Lung (tissue), 12 donors: Measurements from ENCODE around the gene FEZ2. TPM values are rescaled to one million over a fixed set of nuclear protein-coding genes. Genes with fewer than 3 reads are reported as not detected.
A peak's percentile ranks its signal among the peaks of the same experiment; 100 is the strongest.

Experiments
- ATAC-seq: fragments of 200-7000 bp; cut with Tn5 transposase; one replicate; pipeline ENCODE4 v1.9.1; 2020; ENCODE audit warnings: moderate number of reproducible peaks; ENCODE audit not compliant: insufficient read depth, low FRiP score
- DNase-seq, 3 donors: peaks; one replicate each; pipeline ENCODE4 v3.0.0-alpha.2; 2013 to 2017
- H3K27ac ChIP-seq, 2 donors: one replicate each; pipeline ENCODE4 v1.5.1; 2013; ENCODE audit warnings: mild to moderate bottlenecking in 2 of 2, moderate library complexity in 2 of 2, control low read depth in 1 of 2, inconsistent platforms in 1 of 2, low read depth in 1 of 2, low read length in 1 of 2
- H3K27me3 ChIP-seq, 3 donors: one replicate each; pipeline ENCODE4 v1.5.1; 2013; ENCODE audit warnings: low read length in 2 of 3; ENCODE audit not compliant: control insufficient read depth in 3 of 3, insufficient read depth in 3 of 3
- H3K36me3 ChIP-seq, 4 donors: one replicate each; pipeline ENCODE4 v1.5.1; 2013; ENCODE audit warnings: low read length in 4 of 4, mild to moderate bottlenecking in 1 of 4, moderate library complexity in 1 of 4; ENCODE audit not compliant: control insufficient read depth in 4 of 4, insufficient read depth in 4 of 4
- H3K4me1 ChIP-seq, 5 donors: one replicate each; pipeline ENCODE4 v1.5.1; 2013; ENCODE audit warnings: low read length in 5 of 5, mild to moderate bottlenecking in 2 of 5, moderate library complexity in 1 of 5; ENCODE audit not compliant: control insufficient read depth in 5 of 5, insufficient read depth in 5 of 5
- H3K4me3 ChIP-seq: one replicate; pipeline ENCODE4 v1.5.1; 2013; ENCODE audit warnings: mild to moderate bottlenecking, control low read depth, moderate library complexity
- H3K9ac ChIP-seq, 2 donors: one replicate each; pipeline ENCODE4 v1.5.1; 2013; ENCODE audit warnings: low read length in 2 of 2, control low read depth in 1 of 2; ENCODE audit not compliant: insufficient read depth in 1 of 2
- H3K9me3 ChIP-seq, 4 donors: one replicate each; pipeline ENCODE4 v1.5.1; 2013; ENCODE audit warnings: low read length in 3 of 4, mild to moderate bottlenecking in 1 of 4, moderate library complexity in 1 of 4; ENCODE audit not compliant: control insufficient read depth in 4 of 4, insufficient read depth in 3 of 4
- WGBS, 2 donors: extraction: QIAGEN DNeasy Blood & Tissue Kit; methylation state at CpG; one replicate each; pipeline ENCODE4 v1.1.7; 2013; 5-methylcytosine and 5-hydroxymethylcytosine counted together
- polyA plus RNA-seq, 2 donors: library from polyadenylated mRNA; stranded (reverse); fragments of 200-250 nt; gene quantifications; one replicate each; pipeline ENCODE4 v1.2.1, GENCODE V29; 2013
- total RNA-seq, 2 donors: library from RNA; depleted of rRNA in 1 of 2; stranded (reverse); fragments of >200 nt in 1 of 2; gene quantifications; one replicate each; pipeline ENCODE4 v1.2.1, GENCODE V29; 2014 to 2021
- TF ChIP-seq, protein P1 (sequence below): IDR thresholded peaks from 2 replicates; pipeline ENCODE4 v1.5.1; 2012; ENCODE audit warnings: mild to moderate bottlenecking; ENCODE audit errors: control extremely low read depth, extremely low read depth
- donor health status: control.
- donor health status: control.
- donor health status: Bipolar disorder and iron deficiency.
- donor health status: healthy.
- donor health status: DM: yes; HTN: yes; CAD: no.

Gene FEZ2
- total and polyA plus RNA-seq, 4 donors, result 17.6 to 62.9 (median 31.5) TPM

DNA sequence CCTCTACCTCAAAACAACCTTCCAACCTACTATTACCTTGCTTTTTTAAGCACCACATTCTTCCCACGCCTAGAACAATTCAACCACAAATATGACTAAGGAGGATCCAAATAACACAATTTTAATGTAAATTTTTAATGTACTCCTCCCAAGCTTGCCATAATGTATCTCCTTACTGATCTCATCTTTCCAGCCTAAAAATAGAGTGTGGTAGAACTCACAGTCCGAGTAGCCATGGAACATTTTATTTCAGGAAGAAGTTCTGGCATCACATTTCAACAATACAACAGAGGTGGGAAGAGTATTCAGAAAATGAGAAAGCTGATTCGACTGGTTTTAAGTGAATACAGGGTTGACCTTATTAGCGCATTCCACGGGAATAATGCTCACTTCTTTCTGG, 15.4 kb downstream of the FEZ2 start:
- WGBS, 2 donors, result 87 to 92% methylated on average over 5 of the region's 5 CpGs
- Histone ChIP-seq H3K36me3 (peaks cover 16 to 30% (median 27%) of the 10 kb centered on the region in 4 donors), H3K9ac (no peak overlapping the region), H3K4me1 (peaks cover 0 to 4% (median 0%) of the 10 kb centered on the region in 5 donors), H3K27me3 (no peaks in the 10 kb centered on the region), H3K27ac (no peak overlapping the region), H3K4me3 (no peak overlapping the region), H3K9me3 (no peaks in the 10 kb centered on the region)
- TF ChIP-seq, protein P1, sequence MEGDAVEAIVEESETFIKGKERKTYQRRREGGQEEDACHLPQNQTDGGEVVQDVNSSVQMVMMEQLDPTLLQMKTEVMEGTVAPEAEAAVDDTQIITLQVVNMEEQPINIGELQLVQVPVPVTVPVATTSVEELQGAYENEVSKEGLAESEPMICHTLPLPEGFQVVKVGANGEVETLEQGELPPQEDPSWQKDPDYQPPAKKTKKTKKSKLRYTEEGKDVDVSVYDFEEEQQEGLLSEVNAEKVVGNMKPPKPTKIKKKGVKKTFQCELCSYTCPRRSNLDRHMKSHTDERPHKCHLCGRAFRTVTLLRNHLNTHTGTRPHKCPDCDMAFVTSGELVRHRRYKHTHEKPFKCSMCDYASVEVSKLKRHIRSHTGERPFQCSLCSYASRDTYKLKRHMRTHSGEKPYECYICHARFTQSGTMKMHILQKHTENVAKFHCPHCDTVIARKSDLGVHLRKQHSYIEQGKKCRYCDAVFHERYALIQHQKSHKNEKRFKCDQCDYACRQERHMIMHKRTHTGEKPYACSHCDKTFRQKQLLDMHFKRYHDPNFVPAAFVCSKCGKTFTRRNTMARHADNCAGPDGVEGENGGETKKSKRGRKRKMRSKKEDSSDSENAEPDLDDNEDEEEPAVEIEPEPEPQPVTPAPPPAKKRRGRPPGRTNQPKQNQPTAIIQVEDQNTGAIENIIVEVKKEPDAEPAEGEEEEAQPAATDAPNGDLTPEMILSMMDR, result no peak
- DNase-seq, result no peak
- ATAC-seq, result no peak

DNA sequence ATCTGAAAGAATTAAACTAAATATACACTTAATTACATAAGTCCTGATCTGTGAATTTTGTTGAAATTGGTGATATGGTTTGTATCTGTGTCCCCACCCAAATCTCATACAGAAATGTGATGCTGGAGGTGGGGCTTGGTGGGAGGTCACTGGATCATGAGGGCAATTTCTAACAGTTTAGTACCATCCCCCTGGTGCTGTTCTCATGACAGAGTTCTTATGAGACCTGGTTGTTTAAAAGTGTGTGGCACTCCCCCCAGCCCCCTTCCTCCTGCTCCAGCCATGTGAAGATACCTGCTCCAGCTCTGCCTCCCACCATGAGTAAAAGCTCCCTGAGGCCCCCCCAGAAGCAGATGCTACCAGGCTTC, 18.7 kb downstream of the FEZ2 start:
- no peaks in the 10 kb centered on the region for H3K27me3 ChIP-seq
- H3K9ac ChIP-seq, result no peak overlapping the region
- no peaks in the 10 kb centered on the region for H3K9me3 ChIP-seq
- ATAC-seq, result no peak
- H3K27ac ChIP-seq, result no peak overlapping the region
- no peak overlapping the region for H3K4me3 ChIP-seq
- H3K4me1 ChIP-seq, result peaks cover 0 to 4% (median 0%) of the 10 kb centered on the region in 5 donors
- no peak for DNase-seq
- TF ChIP-seq, protein P1, result no peak
- H3K36me3 ChIP-seq, result peaks cover 18 to 37% (median 26%) of the 10 kb centered on the region in 4 donors

DNA sequence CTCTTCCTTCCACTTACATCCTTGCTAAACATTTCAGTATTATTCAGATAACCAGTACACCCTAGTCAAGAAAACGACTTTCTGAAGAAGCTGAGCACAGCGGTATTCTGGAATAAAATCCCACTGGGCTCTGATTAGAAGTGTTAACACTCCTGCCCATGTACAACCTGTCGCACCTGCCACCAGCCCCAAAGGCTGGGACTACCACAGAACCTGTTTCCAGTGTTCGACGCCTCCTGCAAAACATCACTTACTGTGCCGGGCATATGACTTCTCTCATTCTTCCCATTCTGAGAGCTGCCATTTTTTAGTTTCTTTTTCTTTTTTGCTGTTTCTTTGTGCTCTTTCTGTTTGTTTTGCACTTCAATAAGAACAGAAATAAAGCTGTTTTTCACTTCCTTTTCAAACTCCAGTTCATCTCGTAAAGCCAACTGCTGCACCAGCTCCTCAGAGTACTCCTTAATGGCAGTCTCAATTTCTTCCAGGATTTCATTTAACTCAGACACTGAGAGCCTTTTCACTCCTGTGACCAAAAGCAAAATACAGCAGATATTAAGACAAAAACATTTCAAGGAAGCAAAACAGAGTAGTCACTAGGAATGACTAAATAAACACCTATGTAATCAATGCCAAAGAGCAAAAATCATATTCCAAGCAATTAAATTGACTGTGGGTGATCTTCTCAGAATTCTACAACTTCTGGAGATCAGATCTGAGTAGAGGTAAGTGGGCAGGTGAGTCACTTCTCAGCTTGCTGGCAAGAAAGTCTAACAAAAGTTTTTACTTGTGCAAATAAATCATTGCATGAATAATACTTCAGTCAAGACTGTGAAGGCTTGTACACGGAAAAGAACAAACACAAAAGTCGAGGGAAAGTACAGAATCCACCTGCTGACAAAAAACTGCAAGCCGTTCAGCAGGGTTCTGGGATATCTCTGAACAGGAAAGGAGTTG, 19.3 kb downstream of the FEZ2 start:
- Histone ChIP-seq H3K4me3 (no peak overlapping the region), H3K27ac (peak overlapping the region in 1 of 2 donors; percentile 77), H3K4me1 (peaks cover 0 to 2% (median 0%) of the 10 kb centered on the region in 5 donors), H3K9ac (peak overlapping the region in 1 of 2 donors; percentile 8), H3K9me3 (no peaks in the 10 kb centered on the region), H3K36me3 (peaks cover 15 to 37% (median 22%) of the 10 kb centered on the region in 4 donors), H3K27me3 (no peaks in the 10 kb centered on the region)
- ATAC-seq (peak; percentile 60), DNase-seq (peak in 2 of 3 donors; percentile 49 to 59)
- TF ChIP-seq, protein P1, result no peak
- WGBS, 2 donors, result 72 to 81% methylated on average over 10 of the region's 10 CpGs
